Daoy (cell line): Measurements from ENCODE around the gene ATP4B. TPM values are rescaled to one million over a fixed set of nuclear protein-coding genes. Genes with fewer than 3 reads are reported as not detected.

Experiments used
- DNase-seq: peaks from one replicate; pipeline ENCODE4 v3.0.0-alpha.2; 2015; ENCODE audit warnings: low read depth
- total RNA-seq: library from RNA; depleted of rRNA; stranded (reverse); fragments of >200 nt; shearing (Covaris generic); gene quantifications from 2 replicates; pipeline ENCODE4 v1.2.3, GENCODE V29; 2014

The ATP4B gene
- total RNA-seq, 1 experiment from 2014 or later, result not detected

- DNase-seq, result no peak
Observed at GRCh38 chr13:113656831-113657671, 947 bp downstream of the ATP4B start.

GRCh38 chr13:113656003-113656588, 1.9 kb downstream of the ATP4B start:
- no peak for DNase-seq

DNA sequence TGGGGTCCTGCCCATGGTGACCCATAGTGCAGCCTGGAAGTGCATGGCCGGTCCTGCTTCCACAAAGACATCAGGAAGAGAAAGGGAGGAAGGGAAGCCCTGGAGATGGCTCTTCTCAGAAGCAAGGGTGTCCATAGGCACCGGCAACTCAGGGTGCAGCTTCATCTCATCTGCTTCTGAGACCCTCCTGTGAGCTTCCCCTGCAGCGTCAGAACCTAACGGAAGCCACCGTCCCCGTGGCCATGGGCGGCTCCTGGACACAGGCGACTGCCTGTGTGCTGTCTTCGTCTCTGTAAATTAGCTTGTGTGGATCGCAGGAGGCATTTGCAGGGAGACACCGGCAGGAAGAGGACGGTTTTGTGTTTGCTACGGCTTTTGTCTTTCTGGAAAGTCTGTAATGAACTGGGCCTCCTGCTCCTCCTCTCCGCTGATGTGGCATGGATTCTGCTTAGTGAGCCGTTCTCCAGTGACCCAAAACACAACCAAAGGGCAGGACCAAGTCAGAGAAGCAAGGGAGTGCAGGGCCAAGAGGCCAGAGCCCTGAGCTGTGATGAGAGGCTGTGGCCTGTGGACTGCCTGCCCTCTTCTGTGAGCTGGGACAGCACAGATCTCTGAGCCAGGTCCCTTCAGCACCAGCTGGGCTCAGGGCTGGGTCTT, 2.5 kb downstream of the ATP4B start:
- no peak for DNase-seq

DNA sequence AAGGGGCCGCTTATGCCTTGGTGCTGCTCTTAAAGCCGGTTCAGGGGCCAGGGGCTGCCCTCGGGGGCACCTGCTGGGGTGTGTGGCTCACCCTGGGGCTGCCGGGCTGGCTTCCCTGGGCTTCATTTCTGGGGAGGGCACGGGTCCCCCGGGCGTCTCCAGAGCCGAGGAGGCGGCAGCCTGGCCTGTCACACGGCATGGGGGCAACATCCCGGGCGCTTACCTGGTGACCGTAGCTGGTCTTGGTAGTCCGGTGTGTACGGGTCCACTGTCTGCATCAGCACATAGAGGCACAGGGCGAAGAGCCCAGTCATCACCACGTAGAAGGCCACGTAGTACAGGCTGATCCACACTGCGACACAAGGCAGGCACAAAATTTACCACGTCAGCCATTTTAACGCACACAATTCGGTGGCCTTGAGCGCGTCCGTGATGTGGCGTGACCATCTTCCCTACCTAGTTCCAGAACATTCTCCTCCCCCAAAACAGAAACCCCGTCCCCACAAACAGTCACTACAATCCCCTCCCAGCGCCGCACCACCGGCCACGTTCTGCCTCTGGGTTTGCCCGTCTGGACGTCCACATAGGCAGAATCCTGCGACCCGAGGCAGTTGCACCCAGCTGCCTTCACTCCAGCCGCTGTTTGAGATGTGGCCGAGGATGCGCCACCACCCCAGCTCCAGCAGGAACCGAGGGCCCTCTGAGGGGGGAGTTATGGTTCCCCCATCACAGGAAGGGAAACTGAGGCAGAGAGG, 3.2 kb downstream of the ATP4B start:
- no peak for DNase-seq

DNA sequence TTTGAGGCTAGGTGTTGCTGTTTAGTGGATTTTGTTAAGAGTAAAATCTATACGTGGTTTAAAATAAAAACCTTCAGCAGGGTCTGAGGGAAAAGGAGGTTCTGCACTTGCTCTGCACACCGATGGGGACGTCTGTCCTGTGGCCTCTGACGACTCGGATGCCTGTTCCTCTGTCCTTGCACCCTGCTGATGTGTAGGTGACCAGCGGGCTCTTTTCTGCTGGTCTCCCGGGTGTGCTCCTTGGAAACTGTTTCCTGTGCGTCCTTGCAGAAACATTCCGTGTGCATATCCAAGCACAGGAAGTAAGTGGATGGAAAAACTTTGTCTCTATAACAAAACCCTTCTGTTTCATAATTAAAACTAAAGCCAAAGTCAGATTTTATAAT, 3.8 kb downstream of the ATP4B start:
- DNase-seq, result no peak

- DNase-seq, result peak; percentile 29
Observed at GRCh38 chr13:113653264-113654174, 4.5 kb downstream of the ATP4B start.

- DNase-seq, result no peak
Observed at GRCh38 chr13:113652404-113653263, 5.4 kb downstream of the ATP4B start.

- no peak for DNase-seq
Observed at GRCh38 chr13:113651511-113652403, 6.2 kb downstream of the ATP4B start.

DNA sequence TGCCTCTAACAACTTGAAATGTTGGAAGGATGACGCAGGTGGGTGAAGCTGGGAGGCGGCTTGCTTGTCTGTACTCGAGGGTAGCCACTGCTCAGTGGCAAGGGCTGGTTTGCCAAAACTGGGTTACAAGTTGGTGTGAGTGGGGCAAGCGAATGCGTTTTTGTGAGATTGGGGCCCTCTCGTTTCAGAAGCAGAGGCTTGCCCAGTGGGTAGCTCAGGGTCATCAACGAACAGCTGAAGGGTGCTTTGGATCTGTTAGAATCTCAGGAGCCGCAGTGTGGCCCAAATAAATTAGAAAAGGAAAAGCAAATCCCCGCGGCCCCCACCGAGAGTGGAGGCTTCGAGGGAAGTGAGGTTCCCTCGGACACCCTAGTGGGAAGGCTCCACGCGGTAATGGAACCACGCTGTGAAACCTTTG, 7.3 kb downstream of the ATP4B start:
- DNase-seq, result no peak

GRCh38 chr13:113650275-113650674, 7.7 kb downstream of the ATP4B start:
- no peak for DNase-seq

DNA sequence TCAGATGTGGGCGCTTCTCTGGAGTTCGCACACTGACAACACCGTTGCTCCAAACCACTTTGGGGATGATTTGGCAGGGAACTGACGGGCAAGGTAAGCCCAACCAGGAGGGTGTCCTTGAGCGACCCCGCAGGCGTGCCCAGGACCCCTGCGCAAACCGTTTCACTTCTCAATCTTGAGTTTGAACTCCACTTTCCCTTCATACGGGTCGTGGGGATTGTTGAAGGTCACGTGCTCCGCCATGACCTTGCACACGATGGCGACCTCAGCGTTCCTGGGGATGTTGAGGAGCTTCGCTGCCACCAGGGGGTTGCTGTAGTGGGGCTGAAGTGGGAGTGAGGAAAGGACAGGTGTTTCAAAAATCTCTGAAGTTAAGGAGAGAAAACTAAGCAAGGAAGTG, 8.8 kb downstream of the ATP4B start:
- DNase-seq, result no peak

DNA sequence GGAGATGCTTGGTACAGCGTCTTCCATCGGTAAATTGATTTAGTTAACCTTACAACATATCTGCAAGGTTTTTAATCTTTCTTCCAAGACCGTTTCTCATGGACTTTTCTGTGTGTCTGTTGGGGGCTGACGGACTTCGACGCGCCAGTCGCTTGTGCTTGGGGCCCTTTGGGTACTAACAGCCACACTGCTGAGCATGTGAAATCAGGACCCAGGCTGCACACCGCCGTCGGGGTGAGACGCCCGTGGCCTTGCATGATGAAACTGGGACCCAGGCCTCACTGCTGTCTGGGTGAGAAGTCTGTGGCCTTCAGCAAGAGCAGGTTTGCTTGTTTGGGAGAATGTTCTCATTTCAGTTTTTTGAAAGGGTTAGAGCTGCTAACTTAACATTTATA, 9.8 kb downstream of the ATP4B start:
- DNase-seq, result no peak

DNA sequence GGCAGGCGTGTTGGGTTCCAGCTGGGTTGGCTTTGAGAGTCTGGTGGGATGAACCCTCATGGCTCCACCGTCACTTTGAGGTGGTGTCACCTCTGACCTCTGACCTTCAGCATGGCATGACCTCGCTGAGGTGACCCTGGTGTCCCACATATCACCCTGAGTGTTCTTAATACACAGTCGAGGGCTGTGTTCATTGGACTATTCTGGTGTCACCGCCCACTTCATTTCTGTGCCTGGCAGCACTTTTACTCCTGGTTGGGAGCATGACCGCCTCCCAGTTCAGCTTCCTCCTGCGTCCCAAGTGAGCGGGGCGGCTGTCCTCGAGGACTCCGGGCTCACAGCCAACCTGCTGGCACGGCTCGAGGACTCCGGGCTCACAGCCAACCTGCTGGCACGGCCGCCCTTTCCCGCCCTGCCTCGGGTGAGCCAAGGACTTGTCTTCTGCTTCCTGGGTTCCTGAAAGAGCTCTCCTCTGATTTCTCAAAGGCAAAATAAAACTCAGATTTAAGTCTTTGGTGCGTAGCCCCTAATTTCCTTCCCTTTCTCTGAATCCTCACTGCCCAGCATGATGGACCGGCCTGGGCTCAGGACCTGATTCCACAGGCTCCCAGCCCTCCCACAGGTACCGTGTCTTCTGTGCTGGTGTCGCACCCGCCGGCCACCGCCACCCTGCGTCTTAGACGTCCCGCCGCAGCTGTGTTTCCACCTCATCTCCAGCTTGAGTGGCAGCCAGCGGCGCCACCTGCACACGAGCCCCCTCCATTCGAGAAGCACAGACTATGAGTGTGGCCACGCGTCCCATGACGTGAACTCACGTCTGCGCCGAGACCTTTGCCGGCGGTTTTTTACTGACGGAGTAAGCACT, 10.4 kb downstream of the ATP4B start:
- peak; percentile 80 for DNase-seq

DNA sequence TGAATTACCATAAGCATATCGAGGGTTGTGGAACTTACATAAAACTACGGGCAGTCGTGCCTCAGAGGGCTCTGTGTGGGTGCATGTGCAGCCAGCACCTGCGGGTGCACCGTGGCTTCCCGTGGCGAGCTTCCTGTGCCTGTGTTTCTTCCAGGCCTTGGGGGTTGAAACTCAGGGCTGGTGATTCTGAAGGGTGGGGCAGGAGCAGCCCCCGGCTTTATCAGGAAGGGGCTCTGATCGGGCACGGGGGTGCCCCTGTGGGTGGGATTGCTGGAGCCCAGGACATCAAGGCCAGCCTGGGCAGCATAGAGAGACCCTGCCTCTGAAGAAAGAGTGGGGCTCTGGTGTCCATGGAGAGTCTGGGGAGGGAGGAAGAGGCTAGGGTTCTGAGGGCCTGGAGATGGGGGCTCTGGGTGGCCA, 11.1 kb downstream of the ATP4B start:
- no peak for DNase-seq

GRCh38 chr13:113646376-113646775, 11.6 kb downstream of the ATP4B start:
- DNase-seq, result no peak

GRCh38 chr13:113645329-113645728, 12.7 kb downstream of the ATP4B start:
- no peak for DNase-seq

DNA sequence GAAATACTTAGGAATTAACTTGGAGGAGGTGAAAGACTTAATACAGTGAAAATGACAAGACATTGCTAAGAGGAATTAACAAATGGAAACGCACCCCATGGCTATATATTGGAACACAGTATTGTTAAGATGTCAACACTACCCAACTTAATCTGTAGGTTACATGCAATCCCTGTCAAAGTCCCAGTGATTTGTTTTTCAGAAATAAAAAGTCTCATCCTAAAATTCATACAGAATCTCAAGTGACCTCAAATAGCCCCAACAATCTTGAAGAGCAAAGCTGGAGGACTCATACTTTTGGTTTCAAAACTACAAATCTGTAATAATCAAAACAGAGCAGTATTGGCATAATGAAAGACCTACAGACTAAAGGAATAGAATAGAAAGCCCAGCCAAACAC, 13.2 kb downstream of the ATP4B start:
- DNase-seq, result no peak

GRCh38 chr13:113643593-113643992, 14.4 kb downstream of the ATP4B start:
- peak; percentile 17 for DNase-seq
